ENCODE measurements around the gene MEPCE.

Gene MEPCE

GRCh38 chr7:100413346-100413745, 16.3 kb upstream of the MEPCE start:
- Histone ChIP-seq H3K4me3 (replicated peaks; ENCODE audit: low read depth, low read length) (no peak overlapping the region), H3K36me3 (ENCODE audit: control insufficient read depth, insufficient read depth, low read length) (no peaks in the 10 kb centered on the region), H3K27me3 (replicated peaks; ENCODE audit: control insufficient read depth, insufficient read depth, low read length) (no peaks in the 10 kb centered on the region)
- no peak for DNase-seq (ENCODE audit: extremely low read depth, insufficient read length)
- TF ChIP-seq, protein P1, sequence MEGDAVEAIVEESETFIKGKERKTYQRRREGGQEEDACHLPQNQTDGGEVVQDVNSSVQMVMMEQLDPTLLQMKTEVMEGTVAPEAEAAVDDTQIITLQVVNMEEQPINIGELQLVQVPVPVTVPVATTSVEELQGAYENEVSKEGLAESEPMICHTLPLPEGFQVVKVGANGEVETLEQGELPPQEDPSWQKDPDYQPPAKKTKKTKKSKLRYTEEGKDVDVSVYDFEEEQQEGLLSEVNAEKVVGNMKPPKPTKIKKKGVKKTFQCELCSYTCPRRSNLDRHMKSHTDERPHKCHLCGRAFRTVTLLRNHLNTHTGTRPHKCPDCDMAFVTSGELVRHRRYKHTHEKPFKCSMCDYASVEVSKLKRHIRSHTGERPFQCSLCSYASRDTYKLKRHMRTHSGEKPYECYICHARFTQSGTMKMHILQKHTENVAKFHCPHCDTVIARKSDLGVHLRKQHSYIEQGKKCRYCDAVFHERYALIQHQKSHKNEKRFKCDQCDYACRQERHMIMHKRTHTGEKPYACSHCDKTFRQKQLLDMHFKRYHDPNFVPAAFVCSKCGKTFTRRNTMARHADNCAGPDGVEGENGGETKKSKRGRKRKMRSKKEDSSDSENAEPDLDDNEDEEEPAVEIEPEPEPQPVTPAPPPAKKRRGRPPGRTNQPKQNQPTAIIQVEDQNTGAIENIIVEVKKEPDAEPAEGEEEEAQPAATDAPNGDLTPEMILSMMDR (IDR thresholded peaks at IDR 0.05; ENCODE audit: insufficient read depth, low read length, poor library complexity, severe bottlenecking) = no peak

DNA sequence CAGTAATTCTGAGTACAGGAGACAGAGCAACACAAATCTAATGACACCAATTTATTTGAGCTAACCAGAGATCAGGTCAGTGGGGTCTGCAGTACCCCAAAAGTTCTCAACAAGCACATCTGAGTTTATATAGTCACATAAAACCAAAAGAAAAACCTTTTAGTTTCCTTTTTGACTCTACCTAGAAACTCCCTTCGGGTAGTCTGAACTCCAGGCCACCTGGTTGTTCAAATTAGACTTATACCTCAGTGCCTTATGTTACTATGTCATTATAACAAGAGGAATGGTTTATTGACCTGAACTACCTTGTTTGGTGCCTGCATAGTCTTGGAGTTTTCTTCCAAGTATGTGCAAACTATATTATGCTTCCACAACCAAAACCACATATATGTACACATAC, 15.7 kb upstream of the MEPCE start:
- H3K4me3 ChIP-seq (replicated peaks; ENCODE audit: low read depth, low read length) = no peak overlapping the region
- no peaks in the 10 kb centered on the region for H3K36me3 ChIP-seq (ENCODE audit: control insufficient read depth, insufficient read depth, low read length)
- no peaks in the 10 kb centered on the region for H3K27me3 ChIP-seq (replicated peaks; ENCODE audit: control insufficient read depth, insufficient read depth, low read length)
- TF ChIP-seq, protein P1 (IDR thresholded peaks at IDR 0.05; ENCODE audit: insufficient read depth, low read length, poor library complexity, severe bottlenecking) = no peak
- no peak for DNase-seq (ENCODE audit: extremely low read depth, insufficient read length)

GRCh38 chr7:100415448-100415847, 14.2 kb upstream of the MEPCE start:
- H3K27me3 ChIP-seq (replicated peaks; ENCODE audit: control insufficient read depth, insufficient read depth, low read length) = no peaks in the 10 kb centered on the region
- DNase-seq (ENCODE audit: extremely low read depth, insufficient read length) = no peak
- H3K36me3 ChIP-seq (ENCODE audit: control insufficient read depth, insufficient read depth, low read length) = no peaks in the 10 kb centered on the region
- TF ChIP-seq, protein P1 (IDR thresholded peaks at IDR 0.05; ENCODE audit: insufficient read depth, low read length, poor library complexity, severe bottlenecking) = no peak
- no peak overlapping the region for H3K4me3 ChIP-seq (replicated peaks; ENCODE audit: low read depth, low read length)

GRCh38 chr7:100418930-100419659, 10.5 kb upstream of the MEPCE start:
- TF ChIP-seq, protein P1 (IDR thresholded peaks at IDR 0.05; ENCODE audit: insufficient read depth, low read length, poor library complexity, severe bottlenecking) = no peak
- Histone ChIP-seq H3K36me3 (ENCODE audit: control insufficient read depth, insufficient read depth, low read length) (no peaks in the 10 kb centered on the region), H3K27me3 (replicated peaks; ENCODE audit: control insufficient read depth, insufficient read depth, low read length) (no peaks in the 10 kb centered on the region), H3K4me3 (replicated peaks; ENCODE audit: low read depth, low read length) (no peak overlapping the region)
- no peak for DNase-seq (ENCODE audit: extremely low read depth, insufficient read length)

GRCh38 chr7:100419660-100420226, 9.9 kb upstream of the MEPCE start:
- TF ChIP-seq, protein P1 (IDR thresholded peaks at IDR 0.05; ENCODE audit: insufficient read depth, low read length, poor library complexity, severe bottlenecking) = no peak
- H3K36me3 ChIP-seq (ENCODE audit: control insufficient read depth, insufficient read depth, low read length) = no peaks in the 10 kb centered on the region
- no peaks in the 10 kb centered on the region for H3K27me3 ChIP-seq (replicated peaks; ENCODE audit: control insufficient read depth, insufficient read depth, low read length)
- H3K4me3 ChIP-seq (replicated peaks; ENCODE audit: low read depth, low read length) = no peak overlapping the region
- no peak for DNase-seq (ENCODE audit: extremely low read depth, insufficient read length)

All from GM06990 (cell line).